ENCODE data around the gene STAC2.

Gene STAC2

DNA sequence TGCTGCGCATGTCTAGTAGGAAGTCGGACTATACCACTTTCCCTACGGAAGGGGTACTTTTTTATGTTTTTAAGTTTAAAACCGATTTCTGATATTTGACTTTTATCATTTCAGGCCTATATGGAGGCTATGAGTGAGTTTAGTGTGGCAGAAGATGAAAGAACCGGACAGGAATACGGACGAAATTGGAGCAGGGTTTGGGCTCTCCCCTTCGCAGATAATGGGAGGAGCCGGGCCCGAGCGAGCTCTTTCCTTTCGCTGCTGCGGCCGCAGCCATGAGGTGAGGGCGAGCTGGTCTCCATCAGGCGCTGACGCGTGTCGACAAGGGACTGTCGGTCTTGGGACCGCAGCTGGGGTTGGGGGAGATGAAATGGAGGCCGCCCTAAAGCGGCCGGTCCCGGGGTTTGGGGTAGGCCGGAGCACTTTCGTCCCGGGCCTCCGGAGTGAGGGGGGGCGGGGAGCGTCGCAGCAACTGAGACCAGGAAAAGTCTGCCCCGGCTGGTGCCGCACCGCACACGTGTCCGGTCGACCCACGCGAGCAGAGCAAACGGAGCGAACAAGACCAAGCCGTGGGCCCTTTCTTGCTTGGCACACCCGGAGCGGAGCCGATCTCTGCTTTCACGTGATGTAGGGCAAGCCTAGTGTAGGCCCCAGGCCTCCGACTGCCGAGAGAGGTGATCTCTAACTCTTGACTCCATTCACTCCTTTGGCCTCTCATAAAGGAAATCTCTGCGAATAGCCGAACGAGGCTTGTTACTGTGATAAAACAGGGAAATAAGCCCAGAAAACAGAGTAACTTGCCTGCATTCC, 25.5 kb downstream of the STAC2 start, which contains the start of gene RPL19:
RPL19 (plus strand) TSS at position 214 of the 810 bp plus-strand sequence; CDS start at position 276, 62 bp downstream.
- TF ChIP-seq, protein P1, sequence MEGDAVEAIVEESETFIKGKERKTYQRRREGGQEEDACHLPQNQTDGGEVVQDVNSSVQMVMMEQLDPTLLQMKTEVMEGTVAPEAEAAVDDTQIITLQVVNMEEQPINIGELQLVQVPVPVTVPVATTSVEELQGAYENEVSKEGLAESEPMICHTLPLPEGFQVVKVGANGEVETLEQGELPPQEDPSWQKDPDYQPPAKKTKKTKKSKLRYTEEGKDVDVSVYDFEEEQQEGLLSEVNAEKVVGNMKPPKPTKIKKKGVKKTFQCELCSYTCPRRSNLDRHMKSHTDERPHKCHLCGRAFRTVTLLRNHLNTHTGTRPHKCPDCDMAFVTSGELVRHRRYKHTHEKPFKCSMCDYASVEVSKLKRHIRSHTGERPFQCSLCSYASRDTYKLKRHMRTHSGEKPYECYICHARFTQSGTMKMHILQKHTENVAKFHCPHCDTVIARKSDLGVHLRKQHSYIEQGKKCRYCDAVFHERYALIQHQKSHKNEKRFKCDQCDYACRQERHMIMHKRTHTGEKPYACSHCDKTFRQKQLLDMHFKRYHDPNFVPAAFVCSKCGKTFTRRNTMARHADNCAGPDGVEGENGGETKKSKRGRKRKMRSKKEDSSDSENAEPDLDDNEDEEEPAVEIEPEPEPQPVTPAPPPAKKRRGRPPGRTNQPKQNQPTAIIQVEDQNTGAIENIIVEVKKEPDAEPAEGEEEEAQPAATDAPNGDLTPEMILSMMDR (IDR thresholded peaks at IDR 0.05; ENCODE audit: insufficient read depth, low read depth, low read length, missing control alignments): no peak
- no peak for DNase-seq (ENCODE audit: low read depth)
- peak within 1 kb of the TSS; percentile 87 for H3K4me3 ChIP-seq (ENCODE audit: low read depth, low read length)

DNA sequence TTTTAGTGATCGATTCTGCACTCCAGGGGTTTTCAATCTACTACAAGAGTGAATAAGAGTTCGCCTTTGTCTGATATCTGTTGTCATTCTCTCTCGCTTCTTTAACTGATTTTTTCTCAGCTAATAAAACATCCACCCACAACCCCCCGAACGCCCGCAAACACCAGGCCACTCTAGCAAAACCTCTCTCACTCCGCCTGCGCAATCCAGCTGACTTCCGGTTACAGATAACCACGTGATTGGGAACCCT, 26.0 kb downstream of the STAC2 start:
- peak; percentile 97 for DNase-seq (ENCODE audit: low read depth)
- peak overlapping the region; percentile 87 for H3K4me3 ChIP-seq (ENCODE audit: low read depth, low read length)
- TF ChIP-seq, protein P1 (IDR thresholded peaks at IDR 0.05; ENCODE audit: insufficient read depth, low read depth, low read length, missing control alignments): no peak

DNA sequence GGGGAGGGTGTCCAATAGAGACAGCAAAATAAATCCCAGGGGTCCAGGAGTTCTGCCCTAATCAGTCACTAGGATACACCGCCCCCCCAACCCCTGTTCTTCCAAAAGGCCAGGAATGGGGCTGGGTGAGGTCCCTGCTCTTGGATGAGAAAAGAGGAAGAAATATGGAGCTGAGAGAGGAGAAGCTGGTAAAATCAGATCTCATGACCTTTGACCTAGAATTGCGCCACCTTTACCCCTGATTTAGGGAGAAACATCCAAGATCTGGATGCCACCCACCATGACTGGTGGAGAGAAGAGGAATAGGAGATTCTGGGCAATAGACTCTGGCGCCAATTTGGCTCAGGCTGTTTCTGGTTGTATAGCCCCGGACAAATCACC, 27.6 kb downstream of the STAC2 start:
- no peak for DNase-seq (ENCODE audit: low read depth)
- H3K4me3 ChIP-seq (ENCODE audit: low read depth, low read length): no peak overlapping the region
- TF ChIP-seq, protein P1 (IDR thresholded peaks at IDR 0.05; ENCODE audit: insufficient read depth, low read depth, low read length, missing control alignments): no peak

DNA sequence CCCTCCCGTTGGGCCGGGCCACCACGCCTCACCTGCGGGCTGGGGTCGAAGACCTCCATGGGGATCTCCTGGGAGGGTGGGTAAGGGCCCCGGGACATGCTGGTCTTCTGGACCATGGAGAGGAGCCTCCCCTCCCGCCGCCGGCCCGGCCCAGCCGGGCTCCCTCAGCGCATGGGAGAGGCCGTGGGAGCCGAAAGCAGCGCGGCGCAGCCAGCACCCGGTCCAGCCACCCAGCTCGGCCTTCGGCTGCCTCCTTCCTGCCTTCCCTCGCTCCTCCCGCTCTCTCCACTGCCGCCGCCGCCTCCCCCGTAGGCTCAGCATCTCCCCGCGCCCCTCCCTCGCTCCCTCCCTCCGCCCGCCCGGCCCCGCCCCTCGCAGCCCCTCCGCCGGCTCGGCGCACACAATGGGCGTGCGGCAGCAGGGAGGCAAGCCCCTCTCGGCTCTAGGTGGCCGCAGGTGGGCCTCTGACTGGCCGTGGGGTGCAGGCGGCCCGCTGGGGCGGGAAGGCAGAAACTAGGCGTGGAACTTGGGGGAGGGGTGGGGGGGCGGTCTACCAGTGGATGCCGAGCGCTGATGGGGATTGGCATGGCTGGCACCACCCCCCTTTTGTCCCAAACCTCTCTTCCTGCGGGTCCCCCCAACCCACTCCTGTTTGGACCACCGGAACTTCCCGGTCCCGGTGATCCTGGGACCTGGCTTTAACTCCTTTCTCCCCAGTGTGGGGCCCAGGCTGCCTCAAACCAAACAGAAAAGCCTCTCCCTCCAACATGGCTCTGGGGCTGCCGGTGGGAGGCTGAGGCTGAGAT, 28.2 kb downstream of the STAC2 start, which contains the start of gene CACNB1:
CACNB1 (minus strand) TSS at position 290 of the 806 bp plus-strand sequence; CDS start at position 116, 174 bp downstream.
- TF ChIP-seq, protein P1 (IDR thresholded peaks at IDR 0.05; ENCODE audit: insufficient read depth, low read depth, low read length, missing control alignments): no peak

DNA sequence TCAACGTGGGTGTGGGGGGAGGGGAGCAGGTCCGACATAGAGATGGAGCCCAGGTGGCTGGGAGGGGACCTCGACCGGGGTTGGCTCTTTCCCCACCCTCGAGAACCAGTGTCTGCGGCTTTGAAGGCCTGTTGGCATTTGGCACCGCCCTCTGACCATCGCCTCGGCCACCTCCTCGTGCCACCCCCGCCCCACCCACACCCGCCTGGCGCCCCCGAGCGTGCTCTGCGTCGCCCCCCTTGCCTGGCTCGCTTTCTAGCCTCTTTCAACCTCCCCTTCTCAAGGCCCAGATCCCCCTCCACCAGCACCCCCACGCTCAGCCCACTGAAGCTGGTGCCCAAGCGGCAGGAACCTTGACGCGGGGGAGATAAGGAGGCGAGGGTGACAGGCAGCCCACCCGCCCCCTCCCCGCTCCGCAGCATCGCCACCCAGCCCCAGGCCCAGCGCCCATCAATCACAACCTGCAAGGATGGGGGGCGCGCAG, 28.9 kb downstream of the STAC2 start:
- TF ChIP-seq, protein P1 (IDR thresholded peaks at IDR 0.05; ENCODE audit: insufficient read depth, low read depth, low read length, missing control alignments): no peak
- peak overlapping the region; percentile 83 for H3K4me3 ChIP-seq (ENCODE audit: low read depth, low read length)
- peak; percentile 70 for DNase-seq (ENCODE audit: low read depth)

More for the DNA sequence above, 28.2 kb downstream of the STAC2 start, which contains the start of gene CACNB1:
- DNase-seq (ENCODE audit: low read depth): peak; percentile 84
- H3K4me3 ChIP-seq (ENCODE audit: low read depth, low read length): peak within 1 kb of the TSS; percentile 83

DNA sequence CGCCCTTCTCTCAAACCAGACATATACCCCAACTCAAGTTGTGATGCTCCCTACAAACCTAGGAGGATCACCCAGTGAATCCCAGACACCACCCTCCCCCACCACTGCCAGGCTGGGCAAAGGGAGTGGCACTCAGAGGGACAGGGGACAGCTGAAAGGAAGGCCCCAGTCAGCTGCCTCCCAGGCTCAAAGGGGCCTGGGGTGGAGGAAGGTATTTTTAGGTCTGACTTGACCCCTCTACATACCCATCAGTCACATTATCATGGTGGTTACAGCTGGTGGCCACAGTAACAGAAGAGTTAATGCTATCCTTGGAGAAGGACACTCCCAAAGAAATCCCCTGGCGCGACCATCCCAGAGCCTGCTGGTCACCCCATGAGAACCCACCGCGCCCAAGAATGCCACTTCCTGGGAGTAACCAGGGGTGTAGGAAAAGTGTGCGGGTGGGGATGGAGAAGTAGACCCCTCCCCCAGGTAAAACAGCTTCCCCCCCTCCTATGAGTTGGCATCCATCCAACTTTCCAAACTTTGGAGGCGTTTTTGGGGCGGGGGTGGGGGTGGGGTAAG, 29.4 kb downstream of the STAC2 start:
- DNase-seq (ENCODE audit: low read depth): no peak
- TF ChIP-seq, protein P1 (IDR thresholded peaks at IDR 0.05; ENCODE audit: insufficient read depth, low read depth, low read length, missing control alignments): no peak
- H3K4me3 ChIP-seq (ENCODE audit: low read depth, low read length): peak overlapping the region; percentile 83

All from GM12865 (cell line).